K562 (cell line): ENCODE measurements around the gene RNF121. TPM values are rescaled to one million over a fixed set of nuclear protein-coding genes. Genes with fewer than 3 reads are reported as not detected.

Source experiments
- BHLHE40 ChIP-seq: IDR thresholded peaks from 2 replicates; pipeline ENCODE4 v1.6.1; 2011; ENCODE audit warnings: low read length, improper control_type of control experiment
- BRD4 ChIP-seq: fragments of 200-600 bp; sonication (generic); IDR thresholded peaks from 2 replicates; pipeline ENCODE4 v1.6.1; 2017; ENCODE audit warnings: inconsistent platforms
- DMBX1 ChIP-seq: fragments of 250-450 bp; sonication (Bioruptor Pico); IDR thresholded peaks from 2 replicates; pipeline ENCODE4 v1.8.0; 2022; ENCODE audit warnings: inconsistent platforms, mild to moderate bottlenecking, moderate library complexity, borderline replicate concordance
- DPF2 ChIP-seq: fragments of 450-650 bp; IDR thresholded peaks from 2 replicates; pipeline ENCODE4 v1.6.1; 2016
- ERF ChIP-seq: fragments of 450-650 bp; formaldehyde crosslinking; IDR thresholded peaks from 2 replicates; pipeline ENCODE4 v1.4.0; 2020; ENCODE audit warnings: mild to moderate bottlenecking, mixed read lengths
- FOXA1 ChIP-seq: fragments of 450-650 bp; IDR thresholded peaks from 2 replicates; pipeline ENCODE4 v1.6.1; 2016; ENCODE audit warnings: mild to moderate bottlenecking, borderline replicate concordance
- FOXK2 ChIP-seq, 2 experiments: fragments of 450-650 bp; IDR thresholded peaks in 1 of 2; conservative IDR thresholded peaks in 1 of 2; 2 replicates each; pipeline ENCODE4 v1.6.1; 2016; ENCODE audit warnings: low read depth in 2 of 2, mild to moderate bottlenecking in 1 of 2
- GATAD2A ChIP-seq: fragments of 450-650 bp; IDR thresholded peaks from 2 replicates; pipeline ENCODE4 v1.6.1; 2017
- GTF2F1 ChIP-seq: IDR thresholded peaks from 2 replicates; pipeline ENCODE4 v1.6.1; 2011; ENCODE audit warnings: low read depth, low read length, improper control_type of control experiment
- KLF16 ChIP-seq: IDR thresholded peaks from 2 replicates; pipeline ENCODE4 v1.6.1; 2016; ENCODE audit warnings: antibody characterized with exemption
- MTA2 ChIP-seq: fragments of 450-650 bp; IDR thresholded peaks from 2 replicates; pipeline ENCODE4 v1.6.1; 2016; ENCODE audit warnings: low read depth
- NFE2 ChIP-seq: IDR thresholded peaks from 2 replicates; pipeline ENCODE4 v1.6.1; 2014; ENCODE audit warnings: antibody characterized with exemption, low read depth
- NRF1 ChIP-seq, 2 experiments: fragments of 450-650 bp; IDR thresholded peaks in 1 of 2; conservative IDR thresholded peaks in 1 of 2; 2 replicates each; pipeline ENCODE4 v1.6.1; 2014; ENCODE audit warnings: mild to moderate bottlenecking in 2 of 2
- PHF20 ChIP-seq: fragments of 450-650 bp; IDR thresholded peaks from 2 replicates; pipeline ENCODE4 v1.6.1; 2018; ENCODE audit not compliant: partially characterized antibody
- PML ChIP-seq: IDR thresholded peaks from 2 replicates; pipeline ENCODE4 v1.6.1; 2012; ENCODE audit warnings: low read length, inconsistent platforms
- POLR3A ChIP-seq: IDR thresholded peaks from 2 replicates; pipeline ENCODE4 v1.6.1; 2011; ENCODE audit warnings: borderline replicate concordance, mild to moderate bottlenecking, moderate library complexity; ENCODE audit not compliant: insufficient read length, insufficient read depth; ENCODE audit errors: extremely low read depth
- RHOXF2B ChIP-seq: fragments of 250-450 bp; sonication (Bioruptor Pico); conservative IDR thresholded peaks from 2 replicates; pipeline ENCODE4 v1.5.1; 2021
- SRSF9 ChIP-seq: fragments of 200-400 bp; formaldehyde crosslinking; IDR thresholded peaks from 2 replicates; pipeline ENCODE4 v1.6.1; 2017; ENCODE audit warnings: low read depth, low read length, borderline replicate concordance
- SUPT5H ChIP-seq: fragments of 450-650 bp; IDR thresholded peaks from 2 replicates; pipeline ENCODE4 v1.6.1; 2016
- TAF7 ChIP-seq: fragments of 450-650 bp; IDR thresholded peaks from 2 replicates; pipeline ENCODE4 v1.6.1; 2016; ENCODE audit warnings: missing genetic modification characterization, missing compliant biosample characterization
- THRAP3 ChIP-seq: fragments of 450-650 bp; IDR thresholded peaks from 2 replicates; pipeline ENCODE4 v1.6.1; 2016; ENCODE audit warnings: mild to moderate bottlenecking, inconsistent platforms, borderline replicate concordance
- ZFP36 ChIP-seq: fragments of 150-350 bp; IDR thresholded peaks from 2 replicates; pipeline ENCODE4 v1.6.1; 2018; ENCODE audit warnings: low read length, low read depth; ENCODE audit not compliant: partially characterized antibody
- ZNF134 ChIP-seq: fragments of 250-450 bp; sonication (Bioruptor Pico); conservative IDR thresholded peaks from 2 replicates; pipeline ENCODE4 v1.4.0; 2020
- ZNF197 ChIP-seq: fragments of 200-800 bp; sonication (Bioruptor generic); IDR thresholded peaks from 2 replicates; pipeline ENCODE4 v1.6.1; 2016; ENCODE audit warnings: low read depth, missing genetic modification characterization, missing compliant biosample characterization
- ZNF76 ChIP-seq: fragments of 250-450 bp; sonication (Bioruptor Pico); IDR thresholded peaks from 2 replicates; pipeline ENCODE4 v1.4.0; 2020; ENCODE audit warnings: mild to moderate bottlenecking, moderate library complexity, borderline replicate concordance
- polyA plus RNA-seq, 8 experiments: library from polyadenylated mRNA; depleted of rRNA in 4 of 8; stranded (reverse) in 5 of 8; unstranded in 3 of 8; fragments of >200 nt; fragmentation: Nextera tagmentation in 2 of 8; fragmentation: Illumina TruSeq in 1 of 8; extraction: Ambion mirVana in 2 of 8; extraction: Trizol in 1 of 8; gene quantifications; 2 replicates each; pipeline versions ENCODE4 v1.2.1 to v1.2.3, GENCODE V29; 2011 to 2014; ENCODE audit warnings: inconsistent platforms in 1 of 8, missing spikeins in 1 of 8
- total RNA-seq, 7 experiments: library from RNA; depleted of rRNA in 6 of 7; stranded (reverse); fragments of >200 nt in 6 of 7; fragmentation: Illumina TruSeq in 2 of 7; extraction: Trizol in 2 of 7; gene quantifications; 2 replicates each; pipeline versions ENCODE4 v1.2.1 to v1.2.3, GENCODE V29; 2011 to 2021; ENCODE audit warnings: low replicate concordance in 1 of 7
- TF ChIP-seq, protein P1 (sequence below): sonication (generic); formaldehyde crosslinking; IDR thresholded peaks from 2 replicates; pipeline ENCODE4 v1.8.1; 2023; ENCODE audit warnings: mild to moderate bottlenecking, missing genetic modification reagents
- TF ChIP-seq, protein P2 (sequence below): fragments of 450-650 bp; IDR thresholded peaks from 2 replicates; pipeline ENCODE4 v1.6.1; 2014; ENCODE audit warnings: low read depth, mild to moderate bottlenecking, moderate library complexity, borderline replicate concordance

Gene RNF121
- total and polyA plus RNA-seq, 9 of the 15 experiments (the other 6 are each of a cell fraction or from before 2014, with no cell fraction given), result 8.0 to 63.4 (median 20.5) TPM

DNA sequence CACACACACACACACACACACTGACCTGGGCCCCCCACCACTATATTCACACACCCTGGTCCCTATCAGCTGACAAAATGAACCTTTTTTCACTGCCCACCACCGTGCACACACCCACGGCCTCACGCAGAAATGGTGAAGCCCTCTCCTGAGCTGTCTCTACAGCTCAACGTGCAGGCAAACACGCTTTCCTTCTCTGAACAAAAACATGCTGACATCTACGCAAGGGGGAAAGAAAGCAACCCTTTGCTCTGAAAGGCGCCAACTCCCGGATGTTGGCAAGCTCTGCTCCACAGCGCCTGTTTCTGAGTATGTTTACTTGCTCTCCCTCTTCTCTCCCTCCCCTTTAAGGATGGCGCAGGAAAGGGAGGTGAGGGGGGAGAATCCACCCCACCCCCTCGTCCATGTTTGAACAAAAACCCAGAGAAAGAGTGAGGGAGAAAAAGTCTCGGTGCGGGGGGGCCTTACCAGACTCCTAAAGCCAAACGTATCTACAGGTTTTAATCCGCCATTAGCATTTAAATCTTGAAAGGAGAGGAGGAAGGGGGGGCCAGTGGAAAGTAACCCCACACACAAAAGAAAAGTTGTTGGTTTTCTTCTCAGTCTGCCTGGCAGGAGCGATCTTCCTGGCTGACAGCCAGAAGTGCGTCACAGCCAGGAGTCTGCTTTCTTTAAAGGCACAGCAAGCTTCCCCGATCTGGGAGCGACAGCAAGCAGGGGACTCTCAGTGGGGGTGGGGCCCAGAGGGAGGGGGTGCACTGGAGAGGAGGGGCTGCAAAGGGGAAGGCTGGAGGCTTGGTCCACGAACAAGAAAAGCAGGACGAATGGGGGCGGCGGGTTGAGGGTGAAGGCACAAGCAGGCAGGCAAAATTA, 111.9 kb downstream of the RNF121 start (continued):
- TF ChIP-seq ZFP36 (no peak), MTA2 (no peak), BHLHE40 (no peak), RHOXF2B (CRISPR knock-in tag) (no peak), NFE2 (no peak), FOXA1 (no peak), BRD4 (peak; percentile 52; the same call in 1 of the 2 replicates), POLR3A (no peak), GATAD2A (no peak), ERF (CRISPR knock-in tag) (no peak), TAF7 (tag) (no peak), PHF20 (no peak), FOXK2 (conservative IDR thresholded peaks at IDR 0.05 in 1 of 2, IDR thresholded peaks at IDR 0.05 in 1 of 2; ENCODE audit: low read depth in 2 of 2) (peak in 1 of 2 experiments; percentile 13; a peak in 1 of 4 replicates), SUPT5H (no peak), THRAP3 (no peak), ZNF134 (CRISPR knock-in tag) (no peak), ZNF76 (CRISPR knock-in tag) (no peak), GTF2F1 (no peak), PML (no peak), KLF16 (no peak), ZNF197 (CRISPR knock-in tag) (no peak), DPF2 (peak; percentile 50; the same call in 1 of the 2 replicates), DMBX1 (CRISPR knock-in tag) (no peak), NRF1 (conservative IDR thresholded peaks at IDR 0.05 in 1 of 2, IDR thresholded peaks at IDR 0.05 in 1 of 2) (0 out of 4 replicates have a peak, but pooled peaks of 1 of the 2 experiments have one; percentile 19), SRSF9 (no peak)
- TF ChIP-seq, protein P1, sequence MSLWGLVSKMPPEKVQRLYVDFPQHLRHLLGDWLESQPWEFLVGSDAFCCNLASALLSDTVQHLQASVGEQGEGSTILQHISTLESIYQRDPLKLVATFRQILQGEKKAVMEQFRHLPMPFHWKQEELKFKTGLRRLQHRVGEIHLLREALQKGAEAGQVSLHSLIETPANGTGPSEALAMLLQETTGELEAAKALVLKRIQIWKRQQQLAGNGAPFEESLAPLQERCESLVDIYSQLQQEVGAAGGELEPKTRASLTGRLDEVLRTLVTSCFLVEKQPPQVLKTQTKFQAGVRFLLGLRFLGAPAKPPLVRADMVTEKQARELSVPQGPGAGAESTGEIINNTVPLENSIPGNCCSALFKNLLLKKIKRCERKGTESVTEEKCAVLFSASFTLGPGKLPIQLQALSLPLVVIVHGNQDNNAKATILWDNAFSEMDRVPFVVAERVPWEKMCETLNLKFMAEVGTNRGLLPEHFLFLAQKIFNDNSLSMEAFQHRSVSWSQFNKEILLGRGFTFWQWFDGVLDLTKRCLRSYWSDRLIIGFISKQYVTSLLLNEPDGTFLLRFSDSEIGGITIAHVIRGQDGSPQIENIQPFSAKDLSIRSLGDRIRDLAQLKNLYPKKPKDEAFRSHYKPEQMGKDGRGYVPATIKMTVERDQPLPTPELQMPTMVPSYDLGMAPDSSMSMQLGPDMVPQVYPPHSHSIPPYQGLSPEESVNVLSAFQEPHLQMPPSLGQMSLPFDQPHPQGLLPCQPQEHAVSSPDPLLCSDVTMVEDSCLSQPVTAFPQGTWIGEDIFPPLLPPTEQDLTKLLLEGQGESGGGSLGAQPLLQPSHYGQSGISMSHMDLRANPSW (CRISPR knock-in tag), result no peak
- TF ChIP-seq, protein P2, sequence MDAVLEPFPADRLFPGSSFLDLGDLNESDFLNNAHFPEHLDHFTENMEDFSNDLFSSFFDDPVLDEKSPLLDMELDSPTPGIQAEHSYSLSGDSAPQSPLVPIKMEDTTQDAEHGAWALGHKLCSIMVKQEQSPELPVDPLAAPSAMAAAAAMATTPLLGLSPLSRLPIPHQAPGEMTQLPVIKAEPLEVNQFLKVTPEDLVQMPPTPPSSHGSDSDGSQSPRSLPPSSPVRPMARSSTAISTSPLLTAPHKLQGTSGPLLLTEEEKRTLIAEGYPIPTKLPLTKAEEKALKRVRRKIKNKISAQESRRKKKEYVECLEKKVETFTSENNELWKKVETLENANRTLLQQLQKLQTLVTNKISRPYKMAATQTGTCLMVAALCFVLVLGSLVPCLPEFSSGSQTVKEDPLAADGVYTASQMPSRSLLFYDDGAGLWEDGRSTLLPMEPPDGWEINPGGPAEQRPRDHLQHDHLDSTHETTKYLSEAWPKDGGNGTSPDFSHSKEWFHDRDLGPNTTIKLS, result no peak
